ENCODE measurements around the gene TTC21A.
"Not testable (repeated sequence)": the region's sequence is repeated elsewhere in the genome, so short reads cannot be mapped to it uniquely, and the experiment has no call there.

Gene TTC21A

GRCh38 chr3:39153977-39154279 lies 46.4 kb downstream of the TTC21A start:
- no peak for DNase-seq

- no peak for DNase-seq
Observed at GRCh38 chr3:39154280-39155021, 47.0 kb downstream of the TTC21A start.

- DNase-seq: no peak
Observed at GRCh38 chr3:39156421-39156820, 48.9 kb downstream of the TTC21A start.

GRCh38 chr3:39157359-39157758 lies 49.9 kb downstream of the TTC21A start:
- no peak for DNase-seq

GRCh38 chr3:39158148-39158715 lies 50.8 kb downstream of the TTC21A start:
- no peak for DNase-seq

- no peak for DNase-seq
Observed at GRCh38 chr3:39164414-39164813, 56.9 kb downstream of the TTC21A start.

GRCh38 chr3:39165518-39165917 lies 58.0 kb downstream of the TTC21A start:
- no peak for DNase-seq

GRCh38 chr3:39166134-39166710 lies 58.7 kb downstream of the TTC21A start:
- DNase-seq: no peak

- DNase-seq: no peak
Observed at GRCh38 chr3:39166932-39167532, 59.6 kb downstream of the TTC21A start.

GRCh38 chr3:39168156-39168780 lies 60.8 kb downstream of the TTC21A start:
- DNase-seq: no peak

- no peak for DNase-seq
Observed at GRCh38 chr3:39169712-39170111, 62.2 kb downstream of the TTC21A start.

- no peak for DNase-seq
Observed at GRCh38 chr3:39170461-39170860, 63.0 kb downstream of the TTC21A start.

- not testable (repeated sequence) for DNase-seq
Observed at GRCh38 chr3:39170877-39171276, 63.4 kb downstream of the TTC21A start.

GRCh38 chr3:39171860-39172259 lies 64.4 kb downstream of the TTC21A start:
- DNase-seq: no peak

GRCh38 chr3:39173318-39174125 lies 66.0 kb downstream of the TTC21A start:
- DNase-seq: no peak

GRCh38 chr3:39176025-39176714 lies 68.7 kb downstream of the TTC21A start:
- no peak for DNase-seq

GRCh38 chr3:39177708-39178332 lies 70.3 kb downstream of the TTC21A start:
- peak; percentile 58 for DNase-seq

- no peak for DNase-seq
Observed at GRCh38 chr3:39178553-39178952, 71.1 kb downstream of the TTC21A start.

GRCh38 chr3:39180183-39180545 lies 72.7 kb downstream of the TTC21A start:
- no peak for DNase-seq

- peak; percentile 89 for DNase-seq
Observed at GRCh38 chr3:39180546-39181346, 73.3 kb downstream of the TTC21A start.

Data from T-helper 9 cell (primary cell).